DMS53 treated with DMSO at 0.1 percent for 48 hours (cell line): ENCODE data around the gene H2BK1.

Source experiments
- DNase-seq: peaks from one replicate; lab custom pipeline; 2025; ENCODE audit not compliant: unreplicated experiment; lab: John Stamatoyannopoulos, UW

The H2BK1 gene

GRCh38 chr7:151210087-151210854 lies at the start of gene H2BK1:
H2BK1 (minus strand) TSS chr7:151210488; CDS start chr7:151210318, 170 bp downstream.
- no peak for DNase-seq

- DNase-seq: no peak
Measured at GRCh38 chr7:151257990-151258389, 47.7 kb upstream of the H2BK1 start.

- DNase-seq: no peak
Measured at GRCh38 chr7:151256410-151257045, 46.2 kb upstream of the H2BK1 start.

- no peak for DNase-seq
Measured at GRCh38 chr7:151255390-151255789, 45.1 kb upstream of the H2BK1 start.

- DNase-seq: no peak
Measured at GRCh38 chr7:151254851-151255250, 44.6 kb upstream of the H2BK1 start.

- DNase-seq: no peak
Measured at GRCh38 chr7:151254316-151254715, 44.0 kb upstream of the H2BK1 start.

GRCh38 chr7:151252961-151253711 lies 42.8 kb upstream of the H2BK1 start:
- no peak for DNase-seq

GRCh38 chr7:151252561-151252835 lies 42.2 kb upstream of the H2BK1 start:
- DNase-seq: no peak

GRCh38 chr7:151251689-151252560 lies 41.6 kb upstream of the H2BK1 start:
- DNase-seq: peak; percentile 47

- DNase-seq: no peak
Measured at GRCh38 chr7:151251328-151251688, 41.0 kb upstream of the H2BK1 start.

- no peak for DNase-seq
Measured at GRCh38 chr7:151250181-151251132, 40.2 kb upstream of the H2BK1 start.

GRCh38 chr7:151249732-151250072 lies 39.4 kb upstream of the H2BK1 start:
- DNase-seq: peak; percentile 20

- peak; percentile 68 for DNase-seq
Measured at GRCh38 chr7:151249034-151249731, 38.9 kb upstream of the H2BK1 start.

- peak; percentile 56 for DNase-seq
Measured at GRCh38 chr7:151248346-151249033, 38.2 kb upstream of the H2BK1 start, which contains the start of gene SMARCD3. SMARCD3 (minus strand) TSS chr7:151248694; CDS start chr7:151248562, 132 bp downstream.

GRCh38 chr7:151247611-151248345 lies 37.5 kb upstream of the H2BK1 start:
- DNase-seq: peak; percentile 29

- no peak for DNase-seq
Measured at GRCh38 chr7:151246851-151247580, 36.7 kb upstream of the H2BK1 start.

- DNase-seq: no peak
Measured at GRCh38 chr7:151246102-151246850, 36.0 kb upstream of the H2BK1 start.
